H1 (cell line): ENCODE results near the gene ZNF789. TPM values are rescaled to one million over a fixed set of nuclear protein-coding genes. Genes with fewer than 3 reads are reported as not detected.

Experiments
- CTCF ChIA-PET: fragments of 300-600 bp; sonication (Branson Sonifier 250); formaldehyde crosslinking; loops from one replicate; lab custom pipeline; 2021; ENCODE audit not compliant: partially characterized antibody; lab: Charles Lee
- POLR2A ChIA-PET: fragments of 300-600 bp; sonication (Branson Sonifier 250); formaldehyde crosslinking; loops from one replicate; lab custom pipeline; 2021; ENCODE audit warnings: inconsistent platforms; ENCODE audit not compliant: partially characterized antibody; lab: Charles Lee
- DNase-seq, 2 experiments: peaks; one replicate each; pipeline versions ENCODE4 v3.0.0 to v3.0.0-alpha.2; 2010 to 2022; ENCODE audit warnings: low spot score in 2 of 2, low read depth in 1 of 2, mixed read lengths in 1 of 2
- FAIRE-seq: peaks from 2 replicates; lab custom pipeline; 2011; peaks lifted over from hg19 to GRCh38; lab: Jason Lieb, UNC
- H2AFZ ChIP-seq: 2 replicates; pipeline ENCODE4 v1.8.1; 2012; ENCODE audit warnings: low read length, inconsistent platforms
- H2AK5ac ChIP-seq: 2 replicates; pipeline ENCODE4 v1.6.1; 2013; ENCODE audit warnings: low read depth, low read length
- H2BK120ac ChIP-seq: replicated peaks from 2 replicates; pipeline ENCODE3; 2013; ENCODE audit warnings: low read depth, low read length, inconsistent platforms
- H2BK12ac ChIP-seq: 2 replicates; pipeline ENCODE4 v1.6.1; 2013; ENCODE audit warnings: low read depth, low read length
- H2BK15ac ChIP-seq: 2 replicates; pipeline ENCODE4 v1.6.1; 2013; ENCODE audit warnings: low read length
- H2BK20ac ChIP-seq: 2 replicates; pipeline ENCODE4 v1.6.1; 2013; ENCODE audit warnings: low read length
- H2BK5ac ChIP-seq: 2 replicates; pipeline ENCODE4 v1.6.1; 2013; ENCODE audit warnings: low read depth, low read length
- H3K14ac ChIP-seq: 2 replicates; pipeline ENCODE4 v1.6.1; 2013; ENCODE audit warnings: inconsistent platforms; ENCODE audit not compliant: insufficient read length
- H3K18ac ChIP-seq: 2 replicates; pipeline ENCODE4 v1.6.1; 2013; ENCODE audit warnings: low read length; ENCODE audit errors: extremely low read depth
- H3K23ac ChIP-seq: 2 replicates; pipeline ENCODE4 v1.6.1; 2013; ENCODE audit warnings: inconsistent platforms; ENCODE audit not compliant: insufficient read length
- H3K23me2 ChIP-seq: 2 replicates; pipeline ENCODE4 v1.6.1; 2013; ENCODE audit warnings: low read depth, low read length
- H3K27ac ChIP-seq: 2 replicates; pipeline ENCODE4 v1.6.1; 2011; ENCODE audit warnings: low read depth, low read length, inconsistent platforms
- H3K27me3 ChIP-seq, 4 experiments: replicated peaks in 1 of 4; 1 replicate in 1 of 4; 2 replicates in 3 of 4; pipeline versions ENCODE4 v1.6.1 to v1.8.1; 2011 to 2013; ENCODE audit warnings: low read length in 3 of 4, mild to moderate bottlenecking in 3 of 4, inconsistent platforms in 2 of 4, mixed read lengths in 2 of 4, moderate library complexity in 1 of 4; ENCODE audit not compliant: control insufficient read depth in 3 of 4, insufficient read depth in 3 of 4; ENCODE audit errors: extremely low read depth in 1 of 4
- H3K36me3 ChIP-seq, 4 experiments: 2 replicates each; pipeline versions ENCODE4 v1.6.1 to v1.8.1; 2011 to 2013; ENCODE audit warnings: mild to moderate bottlenecking in 4 of 4, low read length in 3 of 4, moderate library complexity in 2 of 4, control low read depth in 1 of 4, inconsistent platforms in 1 of 4; ENCODE audit not compliant: insufficient read depth in 4 of 4, control insufficient read depth in 2 of 4
- H3K4ac ChIP-seq: replicated peaks from 2 replicates; pipeline ENCODE3; 2013; ENCODE audit warnings: low read length, low read depth, mixed read lengths, inconsistent platforms; ENCODE audit not compliant: insufficient read length
- H3K4me1 ChIP-seq, 4 experiments: replicated peaks in 1 of 4; 1 replicate in 1 of 4; 2 replicates in 3 of 4; pipeline versions ENCODE4 v1.6.1 to v1.8.1; 2011 to 2013; ENCODE audit warnings: low read length in 3 of 4, inconsistent platforms in 2 of 4, mixed read lengths in 1 of 4; ENCODE audit not compliant: insufficient read depth in 4 of 4, control insufficient read depth in 3 of 4
- H3K4me2 ChIP-seq, 2 experiments: 2 replicates each; pipeline versions ENCODE4 v1.6.1 to v1.8.1; 2011 to 2013; ENCODE audit warnings: low read depth in 2 of 2, low read length in 2 of 2, control low read depth in 1 of 2, inconsistent platforms in 1 of 2, mild to moderate bottlenecking in 1 of 2; ENCODE audit not compliant: insufficient read depth in 1 of 2
- H3K4me3 ChIP-seq, 4 experiments: fragments of 200-600, 300-600 bp in 1 of 4; sonication (generic), shearing (Covaris generic), sonication (Bioruptor Twin) in 1 of 4; 2 replicates each; pipeline versions ENCODE4 v1.5.1 to v1.8.1; 2011 to 2016; ENCODE audit warnings: low read length in 4 of 4, low read depth in 3 of 4, control low read depth in 2 of 4, inconsistent platforms in 2 of 4, mild to moderate bottlenecking in 2 of 4, mixed read lengths in 1 of 4, moderate library complexity in 1 of 4; ENCODE audit not compliant: insufficient read depth in 2 of 4; ENCODE audit errors: extremely low read depth in 1 of 4
- H3K56ac ChIP-seq: replicated peaks from 2 replicates; pipeline ENCODE3; 2013; ENCODE audit warnings: low read depth, mild to moderate bottlenecking, mixed read lengths, low read length, inconsistent platforms; ENCODE audit not compliant: insufficient read length
- H3K79me1 ChIP-seq: 2 replicates; pipeline ENCODE4 v1.6.1; 2013; ENCODE audit warnings: low read depth, low read length, control low read depth
- H3K79me2 ChIP-seq, 2 experiments: 2 replicates each; pipeline versions ENCODE4 v1.6.1 to v1.8.1; 2012 to 2013; ENCODE audit warnings: low read length in 2 of 2, mild to moderate bottlenecking in 2 of 2, inconsistent platforms in 1 of 2; ENCODE audit not compliant: insufficient read depth in 2 of 2, control insufficient read depth in 1 of 2
- H3K9ac ChIP-seq, 4 experiments: replicated peaks in 1 of 4; 1 replicate in 1 of 4; 2 replicates in 3 of 4; pipeline versions ENCODE4 v1.6.1 to v1.8.1; 2011 to 2013; ENCODE audit warnings: low read depth in 3 of 4, low read length in 3 of 4, control low read depth in 2 of 4, mild to moderate bottlenecking in 2 of 4, moderate library complexity in 2 of 4, inconsistent platforms in 1 of 4; ENCODE audit errors: extremely low read depth in 1 of 4
- H3K9me3 ChIP-seq, 2 experiments: 2 replicates each; pipeline versions ENCODE4 v1.6.1 to v1.8.1; 2012 to 2013; ENCODE audit warnings: mild to moderate bottlenecking in 2 of 2, moderate library complexity in 2 of 2, control low read depth in 1 of 2, inconsistent platforms in 1 of 2, low read depth in 1 of 2, low read length in 1 of 2, mixed read lengths in 1 of 2; ENCODE audit not compliant: insufficient read depth in 2 of 2
- H4K20me1 ChIP-seq, 2 experiments: replicated peaks in 1 of 2; 2 replicates each; pipeline versions ENCODE3 to v1.8.1; 2011 to 2013; ENCODE audit warnings: inconsistent platforms in 2 of 2, low read length in 2 of 2, mild to moderate bottlenecking in 1 of 2; ENCODE audit not compliant: insufficient read depth in 2 of 2, control insufficient read depth in 1 of 2
- H4K5ac ChIP-seq: 2 replicates; pipeline ENCODE4 v1.6.1; 2013; ENCODE audit warnings: low read length, low read depth, mixed read lengths, inconsistent platforms; ENCODE audit not compliant: insufficient read length
- H4K8ac ChIP-seq: 2 replicates; pipeline ENCODE4 v1.8.0; 2013; ENCODE audit warnings: mild to moderate bottlenecking, moderate library complexity, low read length, inconsistent platforms; ENCODE audit not compliant: insufficient read depth; ENCODE audit errors: extremely low read depth
- H4K91ac ChIP-seq: replicated peaks from 2 replicates; pipeline ENCODE3; 2013; ENCODE audit warnings: low read length, mixed read lengths, inconsistent platforms; ENCODE audit not compliant: insufficient read length
- CHD1 ChIP-seq: IDR thresholded peaks from 2 replicates; pipeline ENCODE4 v1.6.1; 2012; ENCODE audit warnings: low read depth, low read length, improper control_type of control experiment
- GTF2F1 ChIP-seq: IDR thresholded peaks from 2 replicates; pipeline ENCODE4 v1.6.1; 2012; ENCODE audit warnings: low read depth, low read length, improper control_type of control experiment, borderline replicate concordance
- KDM5A ChIP-seq: fragments of 200-600 bp; IDR thresholded peaks from 2 replicates; pipeline ENCODE4 v1.7.1; 2012; ENCODE audit warnings: mild to moderate bottlenecking, low read length, inconsistent platforms, mixed read lengths
- NRF1 ChIP-seq: IDR thresholded peaks from 2 replicates; pipeline ENCODE4 v1.6.1; 2011; ENCODE audit warnings: mild to moderate bottlenecking, low read depth, low read length, improper control_type of control experiment
- POLR2A ChIP-seq, 2 experiments: IDR thresholded peaks; 1 replicate in 1 of 2; 2 replicates in 1 of 2; pipeline ENCODE4 v1.6.1; 2011; ENCODE audit warnings: low read depth in 2 of 2, low read length in 2 of 2, mild to moderate bottlenecking in 2 of 2; ENCODE audit errors: control extremely low read depth in 1 of 2
- POLR2AphosphoS5 ChIP-seq: IDR thresholded peaks from 2 replicates; pipeline ENCODE4 v1.6.1; 2011; ENCODE audit warnings: low read depth, low read length
- WGBS, 2 experiments: shearing (Covaris generic) in 1 of 2; methylation state at CpG; one replicate each; pipeline versions ENCODE4 v1.1.6 to v1.1.7; 2013 to 2015; ENCODE audit warnings: low lambda C conversion rate in 2 of 2, mixed read lengths in 2 of 2, inconsistent platforms in 1 of 2, low coverage in 1 of 2, missing lambda C conversion rate in 1 of 2; ENCODE audit not compliant: insufficient replicate concordance in 2 of 2, insufficient coverage in 1 of 2, insufficient read length in 1 of 2; ENCODE audit errors: extremely low coverage in 1 of 2, missing lambda C conversion rate in 1 of 2; 5-methylcytosine and 5-hydroxymethylcytosine counted together
- polyA plus RNA-seq, 7 experiments: library from polyadenylated mRNA; depleted of rRNA in 3 of 7; stranded (reverse) in 5 of 7; unstranded in 2 of 7; fragments of >200 nt in 5 of 7; fragments of 200-250 nt in 2 of 7; gene quantifications; 1 replicate in 5 of 7; 2 replicates in 1 of 7; 4 replicates in 1 of 7; pipeline versions ENCODE4 v1.2.1 to v1.2.3, GENCODE V29; 2011 to 2013; ENCODE audit warnings: missing spikeins in 2 of 7, mixed read lengths in 2 of 7
- total RNA-seq: library from RNA; stranded (reverse); fragmentation: NEBNext Ultra II Directional; extraction: Animal tissue kit (Norgen Biotek cat#: 25700); gene quantifications from 2 replicates; pipeline ENCODE4 v1.2.1, GENCODE V29; 2021
- TF ChIP-seq, protein P1 (sequence below): IDR thresholded peaks from 2 replicates; pipeline ENCODE4 v1.6.1; 2011; ENCODE audit warnings: low read depth, mild to moderate bottlenecking, low read length; ENCODE audit not compliant: insufficient read depth
- TF ChIP-seq, protein P2 (sequence below): IDR thresholded peaks from 2 replicates; pipeline ENCODE4 v1.6.1; 2012; ENCODE audit warnings: inconsistent platforms

The ZNF789 gene
- total and polyA plus RNA-seq, 2 of the 8 experiments (the other 6 are each of a cell fraction or from before 2014, with no cell fraction given) = 11.4 to 12.5 TPM

DNA sequence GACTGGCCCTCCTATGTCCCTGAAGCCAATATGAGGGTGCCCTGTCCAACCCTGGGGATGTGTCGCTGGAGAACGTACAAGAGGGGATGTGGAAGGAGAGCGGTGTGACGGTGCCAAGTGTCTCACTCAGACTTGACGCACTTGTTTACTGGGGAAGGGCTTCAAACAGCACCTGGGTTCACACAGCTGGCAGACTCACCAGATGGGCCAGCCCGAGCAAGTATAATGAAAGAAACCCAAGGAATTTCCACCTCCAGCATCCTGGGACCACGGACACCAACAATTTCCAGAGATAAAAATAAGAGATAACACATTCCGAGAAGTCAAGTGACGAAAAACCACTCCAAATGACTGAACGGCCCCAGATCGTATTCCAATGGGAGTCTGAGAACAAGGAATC is 12.0 kb upstream of the ZNF789 start:
- no peak overlapping the region for H2AFZ ChIP-seq
- peaks cover 22 to 67% of the 10 kb centered on the region in 2 experiments for H3K79me2 ChIP-seq
- H3K79me1 ChIP-seq = peaks cover 20% of the 10 kb centered on the region
- H3K9ac ChIP-seq = no peak overlapping the region
- peaks cover 16 to 58% (median 40%) of the 10 kb centered on the region in 4 experiments; a peak in 7 of 8 replicates for H3K36me3 ChIP-seq
- H2BK12ac ChIP-seq = 0 out of 2 replicates have a peak overlapping the region, but pooled peaks have one; percentile 11
- H3K23ac ChIP-seq = no peak overlapping the region
- H2AK5ac ChIP-seq = no peak overlapping the region
- H4K91ac ChIP-seq = no peak overlapping the region
- 0 out of 2 replicates have a peak, but pooled peaks cover 6% of the 10 kb centered on the region for H3K23me2 ChIP-seq
- no peak overlapping the region; the same call in 1 of the 2 replicates for H2BK5ac ChIP-seq
- no peaks in the 10 kb centered on the region for H3K27me3 ChIP-seq
- H3K14ac ChIP-seq = no peak overlapping the region
- no peak overlapping the region for H3K56ac ChIP-seq
- no peak for FAIRE-seq
- H2BK20ac ChIP-seq = no peak overlapping the region
- no peaks in the 10 kb centered on the region for H3K9me3 ChIP-seq
- no peak overlapping the region for H2BK15ac ChIP-seq
- H3K4ac ChIP-seq = no peak overlapping the region
- H3K18ac ChIP-seq = no peak overlapping the region
- no peak overlapping the region for H4K5ac ChIP-seq
- peaks cover 0 to 2% (median 0%) of the 10 kb centered on the region in 4 experiments; a peak in 1 of 7 replicates for H3K4me1 ChIP-seq
- DNase-seq = no peak
- peaks cover 12 to 26% of the 10 kb centered on the region in 2 experiments for H4K20me1 ChIP-seq
- H2BK120ac ChIP-seq = no peak overlapping the region
- ChIA-PET CTCF (interaction anchor here (0.7 to 1.4 kb wide), 3 partner anchors 9 to 37 kb away, joined by 3 read pairs; no protein-coding TSS in a partner anchor), POLR2A (interaction anchor here (0.9 to 10.7 kb wide), 11 partner anchors 10 to 98 kb away, joined by 3 to 100 read pairs (median 4); partner anchors contain the start of genes BUD31 and ZNF655)
- 93% methylated on average over 11 of the region's 11 CpGs; no CpG with 5 or more reads in 1 of the 2 experiments for WGBS, 2 experiments
- no peak overlapping the region for H3K4me3 ChIP-seq
- no peak overlapping the region for H3K4me2 ChIP-seq
- H4K8ac ChIP-seq = no peak overlapping the region
- no peak for TF ChIP-seq CHD1
- TF ChIP-seq GTF2F1 = no peak
- TF ChIP-seq, protein P1, sequence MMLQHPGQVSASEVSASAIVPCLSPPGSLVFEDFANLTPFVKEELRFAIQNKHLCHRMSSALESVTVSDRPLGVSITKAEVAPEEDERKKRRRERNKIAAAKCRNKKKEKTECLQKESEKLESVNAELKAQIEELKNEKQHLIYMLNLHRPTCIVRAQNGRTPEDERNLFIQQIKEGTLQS = no peak
- TF ChIP-seq KDM5A = no peak
- peak; percentile 43; the same call in 1 of the 2 replicates for TF ChIP-seq POLR2AphosphoS5
- no peak for TF ChIP-seq NRF1
- TF ChIP-seq, protein P2, sequence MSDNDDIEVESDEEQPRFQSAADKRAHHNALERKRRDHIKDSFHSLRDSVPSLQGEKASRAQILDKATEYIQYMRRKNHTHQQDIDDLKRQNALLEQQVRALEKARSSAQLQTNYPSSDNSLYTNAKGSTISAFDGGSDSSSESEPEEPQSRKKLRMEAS = no peak
- TF ChIP-seq POLR2A (IDR thresholded peaks at IDR 0.05; ENCODE audit: control extremely low read depth in 1 of 2, low read depth in 2 of 2, low read length in 2 of 2) = 0 out of 3 replicates have a peak, but pooled peaks of 1 of the 2 experiments have one; percentile 23
- no peak overlapping the region for H3K27ac ChIP-seq
